GM23248 (cell line): ENCODE measurements around the gene VPS13D.

Experiments
- EZH2 ChIP-seq: fragments of 200-600 bp; sonication (generic); IDR thresholded peaks from 2 replicates; pipeline ENCODE4 v1.6.1; 2018; ENCODE audit warnings: antibody characterized with exemption, mild to moderate bottlenecking; ENCODE audit not compliant: insufficient read depth, poor library complexity, severe bottlenecking
- EZH2phosphoT487 ChIP-seq: fragments of 200-600 bp; sonication (generic); IDR thresholded peaks from 2 replicates; pipeline ENCODE4 v1.6.1; 2018; ENCODE audit warnings: antibody characterized with exemption, moderate library complexity, mild to moderate bottlenecking, low read depth; ENCODE audit not compliant: insufficient read depth

DNA sequence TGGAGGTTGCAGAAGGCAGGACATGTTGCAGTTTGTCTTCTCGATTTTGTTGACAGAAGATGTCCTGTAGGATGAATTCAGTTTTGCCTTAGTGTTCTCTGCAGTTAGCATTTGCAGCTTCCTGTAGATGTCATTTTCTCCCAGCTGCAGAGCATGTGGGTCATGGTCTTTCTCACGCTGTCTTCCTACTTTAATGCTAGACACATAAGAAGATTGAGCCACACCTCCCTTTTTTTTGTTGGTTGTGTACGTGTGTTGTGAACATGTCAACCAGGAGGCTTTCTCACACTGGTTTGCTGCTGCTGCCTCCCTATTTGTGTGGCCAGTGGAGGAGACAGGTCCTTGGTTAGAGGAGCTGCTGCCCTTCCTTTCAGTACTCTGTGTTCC is 110.7 kb downstream of the VPS13D start:
- TF ChIP-seq EZH2: no peak
- TF ChIP-seq EZH2phosphoT487: no peak
